Smooth muscle cell (in vitro differentiated cells): ENCODE data around the gene ABCA12. TPM values are rescaled to one million over a fixed set of nuclear protein-coding genes. Genes with fewer than 3 reads are reported as not detected.

Source experiments
- DNase-seq: peaks from one replicate; lab custom pipeline; 2025; ENCODE audit not compliant: unreplicated experiment; lab: John Stamatoyannopoulos, UW
- H2AFZ ChIP-seq: fragments of 200-600 bp; sonication (generic); 2 replicates; pipeline ENCODE4 v1.6.0; 2016; ENCODE audit warnings: antibody characterized with exemption, low read depth, mild to moderate bottlenecking
- H3F3A ChIP-seq: fragments of 200-600 bp; sonication (generic); 2 replicates; pipeline ENCODE4 v1.6.0; 2017; ENCODE audit warnings: antibody characterized with exemption, low read depth
- H3K27ac ChIP-seq: fragments of 200-600 bp; sonication (generic); 2 replicates; pipeline ENCODE4 v1.5.1; 2016; ENCODE audit warnings: low read depth, mild to moderate bottlenecking
- H3K27me3 ChIP-seq: fragments of 200-600 bp; sonication (generic); 2 replicates; pipeline ENCODE4 v1.6.1; 2016; ENCODE audit warnings: low read depth, mild to moderate bottlenecking
- H3K36me3 ChIP-seq: fragments of 200-600 bp; sonication (generic); 2 replicates; pipeline ENCODE4 v1.5.1; 2016; ENCODE audit warnings: low read depth
- H3K4me1 ChIP-seq: fragments of 200-600 bp; sonication (generic); 2 replicates; pipeline ENCODE4 v1.5.1; 2016; ENCODE audit warnings: low read depth
- H3K4me2 ChIP-seq: fragments of 200-600 bp; sonication (generic); 2 replicates; pipeline ENCODE4 v1.6.0; 2016; ENCODE audit warnings: mild to moderate bottlenecking
- H3K4me3 ChIP-seq: fragments of 200-600 bp; sonication (generic); 2 replicates; pipeline ENCODE4 v1.5.1; 2016; ENCODE audit warnings: mild to moderate bottlenecking
- H3K79me2 ChIP-seq: fragments of 200-600 bp; sonication (generic); 2 replicates; pipeline ENCODE4 v1.6.0; 2016; ENCODE audit warnings: low read depth, mild to moderate bottlenecking
- H3K9ac ChIP-seq: fragments of 200-600 bp; sonication (generic); 2 replicates; pipeline ENCODE4 v1.6.0; 2016; ENCODE audit warnings: low read depth
- H3K9me3 ChIP-seq: fragments of 200-600 bp; sonication (generic); replicated peaks from 2 replicates; pipeline ENCODE4 v1.5.1; 2016; ENCODE audit warnings: low read depth
- H4K20me1 ChIP-seq: fragments of 200-600 bp; sonication (generic); 2 replicates; pipeline ENCODE4 v1.6.0; 2016; ENCODE audit warnings: low read depth
- WGBS: methylation state at CpG from one replicate; pipeline ENCODE4 v1.1.7; 2016; ENCODE audit warnings: low lambda C conversion rate; 5-methylcytosine and 5-hydroxymethylcytosine counted together
- polyA plus RNA-seq: library from polyadenylated mRNA; unstranded; fragments of >200 nt; fragmentation: Nextera tagmentation; extraction: Ambion mirVana; gene quantifications from 2 replicates; pipeline ENCODE4 v1.2.1, GENCODE V29; 2016
- total RNA-seq: library from RNA; depleted of rRNA; stranded (reverse); fragments of >200 nt; gene quantifications from 2 replicates; pipeline ENCODE4 v1.2.3, GENCODE V29; 2014
- TF ChIP-seq, protein P1 (sequence below): fragments of 200-600 bp; sonication (generic); IDR thresholded peaks from 2 replicates; pipeline ENCODE4 v1.5.1; 2017; ENCODE audit warnings: borderline replicate concordance, mild to moderate bottlenecking, antibody characterized with exemption; ENCODE audit not compliant: insufficient read depth, poor library complexity, severe bottlenecking

ABCA12 gene
- total and polyA plus RNA-seq, 2 experiments from 2014 or later = 0.47 to 5.7 TPM

DNA sequence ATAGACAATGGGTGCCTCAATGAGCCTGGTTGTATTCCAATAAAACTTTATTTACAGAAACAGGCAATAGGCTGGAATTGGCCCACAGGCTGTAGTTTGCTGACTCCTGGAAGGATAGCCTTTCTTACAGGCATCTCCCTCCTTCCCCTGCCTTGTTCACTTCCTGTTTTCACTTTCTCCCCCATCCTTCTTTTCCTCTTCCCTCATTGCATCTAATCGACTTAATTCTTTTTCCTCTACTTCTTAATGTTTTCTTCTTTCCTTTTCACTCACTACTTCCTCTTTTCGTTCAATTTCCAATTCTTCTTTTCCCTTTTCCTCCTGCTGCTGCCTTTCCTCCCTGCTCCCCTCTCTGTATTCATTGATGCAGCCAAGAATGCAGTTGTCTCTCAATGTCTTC is 70.0 kb downstream of the ABCA12 start:
- Histone ChIP-seq H3K9ac (no peak overlapping the region), H3K36me3 (no peaks in the 10 kb centered on the region), H3K9me3 (no peaks in the 10 kb centered on the region), H3K27me3 (no peaks in the 10 kb centered on the region), H4K20me1 (no peaks in the 10 kb centered on the region), H3K4me1 (no peaks in the 10 kb centered on the region), H3K4me3 (no peak overlapping the region), H3K4me2 (no peak overlapping the region), H3F3A (no peaks in the 10 kb centered on the region), H3K79me2 (no peaks in the 10 kb centered on the region), H3K27ac (no peak overlapping the region), H2AFZ (no peak overlapping the region)
- TF ChIP-seq, protein P1, sequence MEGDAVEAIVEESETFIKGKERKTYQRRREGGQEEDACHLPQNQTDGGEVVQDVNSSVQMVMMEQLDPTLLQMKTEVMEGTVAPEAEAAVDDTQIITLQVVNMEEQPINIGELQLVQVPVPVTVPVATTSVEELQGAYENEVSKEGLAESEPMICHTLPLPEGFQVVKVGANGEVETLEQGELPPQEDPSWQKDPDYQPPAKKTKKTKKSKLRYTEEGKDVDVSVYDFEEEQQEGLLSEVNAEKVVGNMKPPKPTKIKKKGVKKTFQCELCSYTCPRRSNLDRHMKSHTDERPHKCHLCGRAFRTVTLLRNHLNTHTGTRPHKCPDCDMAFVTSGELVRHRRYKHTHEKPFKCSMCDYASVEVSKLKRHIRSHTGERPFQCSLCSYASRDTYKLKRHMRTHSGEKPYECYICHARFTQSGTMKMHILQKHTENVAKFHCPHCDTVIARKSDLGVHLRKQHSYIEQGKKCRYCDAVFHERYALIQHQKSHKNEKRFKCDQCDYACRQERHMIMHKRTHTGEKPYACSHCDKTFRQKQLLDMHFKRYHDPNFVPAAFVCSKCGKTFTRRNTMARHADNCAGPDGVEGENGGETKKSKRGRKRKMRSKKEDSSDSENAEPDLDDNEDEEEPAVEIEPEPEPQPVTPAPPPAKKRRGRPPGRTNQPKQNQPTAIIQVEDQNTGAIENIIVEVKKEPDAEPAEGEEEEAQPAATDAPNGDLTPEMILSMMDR = no peak
- WGBS = 82% methylated on average over 2 of the region's 2 CpGs
- no peak for DNase-seq

DNA sequence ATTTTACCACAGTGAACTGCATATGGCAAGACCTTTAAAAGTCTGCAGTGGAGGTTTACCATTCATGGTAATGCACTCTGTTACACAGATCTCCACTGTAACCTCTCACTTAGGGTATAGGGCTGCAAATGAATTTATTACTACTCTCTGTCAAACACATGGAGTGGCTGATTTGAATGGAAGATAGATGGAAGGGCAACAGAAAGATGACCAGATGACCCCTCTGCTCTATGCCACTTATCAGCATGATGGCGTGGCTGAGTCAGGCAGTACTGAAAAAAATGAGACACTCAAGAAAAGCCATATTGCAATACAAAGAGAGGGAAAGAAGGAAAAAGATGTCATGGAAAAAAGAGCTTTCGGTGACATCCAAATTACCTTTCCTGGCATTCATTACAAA is 72.3 kb downstream of the ABCA12 start:
- H3K4me2 ChIP-seq = no peak overlapping the region
- no peaks in the 10 kb centered on the region for H3K79me2 ChIP-seq
- no peaks in the 10 kb centered on the region for H3K9me3 ChIP-seq
- no peak overlapping the region for H3K27ac ChIP-seq
- 75% methylated on average over 2 of the region's 2 CpGs for WGBS
- H3F3A ChIP-seq = no peaks in the 10 kb centered on the region
- DNase-seq = no peak
- no peaks in the 10 kb centered on the region for H3K4me1 ChIP-seq
- H3K36me3 ChIP-seq = no peaks in the 10 kb centered on the region
- TF ChIP-seq, protein P1 = no peak
- H2AFZ ChIP-seq = no peak overlapping the region
- H4K20me1 ChIP-seq = no peaks in the 10 kb centered on the region
- no peak overlapping the region for H3K9ac ChIP-seq
- H3K27me3 ChIP-seq = no peaks in the 10 kb centered on the region
- H3K4me3 ChIP-seq = no peak overlapping the region

DNA sequence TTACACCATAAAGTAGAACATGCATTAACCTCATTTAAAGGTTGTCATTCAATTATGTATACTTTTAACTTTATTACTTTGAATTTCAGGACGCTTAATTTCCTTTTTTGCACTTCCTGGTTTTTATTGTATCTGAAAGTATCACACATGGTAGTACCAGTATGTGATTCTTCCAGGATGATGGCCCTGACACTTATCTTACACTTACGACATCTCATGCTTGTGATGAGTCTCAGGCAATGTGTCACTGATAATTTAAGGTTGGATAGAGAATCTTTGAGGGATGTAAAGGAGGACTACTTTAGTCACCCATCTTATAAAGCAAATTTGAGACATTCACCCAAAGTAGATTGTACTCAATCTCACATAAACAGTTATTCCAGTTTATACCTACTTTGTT is 74.9 kb downstream of the ABCA12 start:
- Histone ChIP-seq H4K20me1 (no peaks in the 10 kb centered on the region), H3K9me3 (no peaks in the 10 kb centered on the region), H3K4me3 (no peak overlapping the region), H3K9ac (no peak overlapping the region), H3K4me2 (no peak overlapping the region), H3K79me2 (no peaks in the 10 kb centered on the region), H3K27me3 (no peaks in the 10 kb centered on the region), H3F3A (no peaks in the 10 kb centered on the region), H3K27ac (no peak overlapping the region), H3K4me1 (no peaks in the 10 kb centered on the region), H3K36me3 (no peaks in the 10 kb centered on the region), H2AFZ (no peak overlapping the region)
- no peak for DNase-seq
- TF ChIP-seq, protein P1 = no peak
- 64% methylated on average over 2 of the region's 2 CpGs for WGBS

DNA sequence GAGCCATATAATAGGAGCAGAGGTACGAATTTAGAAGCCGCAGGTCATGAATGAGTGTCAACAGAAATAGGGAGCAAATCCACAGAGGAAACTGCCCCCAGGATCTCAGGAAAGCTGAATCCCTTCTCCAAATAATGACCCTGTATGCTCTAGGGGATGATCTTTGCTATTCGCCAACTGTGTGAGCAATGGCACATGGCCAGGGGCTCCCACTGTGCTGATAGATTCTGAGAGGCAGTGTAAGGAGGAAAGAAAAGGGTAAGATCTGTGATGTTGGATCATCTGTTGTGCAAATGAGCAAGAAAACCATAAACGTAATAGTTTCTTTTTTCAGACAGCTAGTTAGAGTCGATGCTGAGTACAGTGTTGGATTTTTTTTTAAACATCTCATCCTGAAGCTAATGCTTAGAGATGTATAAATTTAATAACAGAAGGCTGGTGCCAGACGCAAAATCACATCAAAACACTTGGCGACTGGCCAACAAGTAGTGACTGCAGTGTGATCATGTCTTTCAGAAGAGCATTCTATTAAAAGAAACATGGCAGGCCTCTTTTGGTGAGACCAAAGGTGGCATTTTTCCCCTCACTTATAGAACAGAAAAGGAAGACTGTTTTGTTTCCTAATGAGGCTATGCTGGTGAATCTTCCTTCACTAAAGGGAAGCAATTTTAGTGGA is 77.4 kb downstream of the ABCA12 start:
- Histone ChIP-seq H4K20me1 (no peaks in the 10 kb centered on the region), H3K79me2 (no peaks in the 10 kb centered on the region), H3K27ac (no peak overlapping the region), H3K36me3 (no peaks in the 10 kb centered on the region), H3K4me2 (no peak overlapping the region), H3F3A (no peaks in the 10 kb centered on the region), H3K9me3 (no peaks in the 10 kb centered on the region), H3K27me3 (no peaks in the 10 kb centered on the region), H3K9ac (no peak overlapping the region), H2AFZ (no peak overlapping the region), H3K4me3 (no peak overlapping the region), H3K4me1 (no peaks in the 10 kb centered on the region)
- TF ChIP-seq, protein P1 = no peak
- WGBS = 92% methylated on average over 7 of the region's 7 CpGs
- no peak for DNase-seq
